Lower lobe of right lung (tissue), 2 donors: ENCODE measurements around the gene S100B. TPM values are rescaled to one million over a fixed set of nuclear protein-coding genes. Genes with fewer than 3 reads are reported as not detected.

Experiments
- ATAC-seq, 2 donors: fragments of 200-7000 bp; cut with Tn5 transposase; one replicate each; pipeline ENCODE4 v1.9.1; 2020 to 2022; ENCODE audit warnings: mild to moderate bottlenecking in 2 of 2, moderate library complexity in 2 of 2
- DNase-seq: peaks from one replicate; pipeline ENCODE4 v3.0.0-alpha.2; 2020
- H3K27ac ChIP-seq: fragments of 200-600 bp; one replicate; pipeline ENCODE4 v1.8.0; 2022
- H3K27me3 ChIP-seq: fragments of 200-600 bp; one replicate; pipeline ENCODE4 v1.8.0; 2022; ENCODE audit warnings: low read depth
- H3K36me3 ChIP-seq: fragments of 200-600 bp; one replicate; pipeline ENCODE4 v1.8.0; 2022; ENCODE audit warnings: mild to moderate bottlenecking
- H3K4me1 ChIP-seq: fragments of 200-600 bp; one replicate; pipeline ENCODE4 v1.8.0; 2022
- H3K4me3 ChIP-seq: fragments of 200-600 bp; one replicate; pipeline ENCODE4 v1.8.0; 2022; ENCODE audit warnings: mild to moderate bottlenecking
- H3K9me3 ChIP-seq: fragments of 200-600 bp; one replicate; pipeline ENCODE4 v1.8.0; 2022
- CTCF ChIP-seq: fragments of 200-600 bp; IDR thresholded peaks from one replicate; pipeline ENCODE4 v1.8.0; 2022; ENCODE audit warnings: antibody characterized with exemption, mild to moderate bottlenecking
- intact Hi-C: fragments of 100-400 bp; cut with DNase I; formaldehyde crosslinking; loops from one replicate; pipeline ENCODE4 v1.11.0; 2022
- total RNA-seq: library from RNA; stranded (reverse); fragmentation: NEBNext Ultra II Directional; extraction: Animal tissue kit (Norgen Biotek cat#: 25700); gene quantifications from one replicate; pipeline ENCODE4 v1.2.1, GENCODE V29; 2021
- donor health status: DM: no; HTN: yes; CAD: no; lungs with severe emphysema.

S100B gene
- total RNA-seq, 1 donor from 2014 or later, result 4.5 TPM

DNA sequence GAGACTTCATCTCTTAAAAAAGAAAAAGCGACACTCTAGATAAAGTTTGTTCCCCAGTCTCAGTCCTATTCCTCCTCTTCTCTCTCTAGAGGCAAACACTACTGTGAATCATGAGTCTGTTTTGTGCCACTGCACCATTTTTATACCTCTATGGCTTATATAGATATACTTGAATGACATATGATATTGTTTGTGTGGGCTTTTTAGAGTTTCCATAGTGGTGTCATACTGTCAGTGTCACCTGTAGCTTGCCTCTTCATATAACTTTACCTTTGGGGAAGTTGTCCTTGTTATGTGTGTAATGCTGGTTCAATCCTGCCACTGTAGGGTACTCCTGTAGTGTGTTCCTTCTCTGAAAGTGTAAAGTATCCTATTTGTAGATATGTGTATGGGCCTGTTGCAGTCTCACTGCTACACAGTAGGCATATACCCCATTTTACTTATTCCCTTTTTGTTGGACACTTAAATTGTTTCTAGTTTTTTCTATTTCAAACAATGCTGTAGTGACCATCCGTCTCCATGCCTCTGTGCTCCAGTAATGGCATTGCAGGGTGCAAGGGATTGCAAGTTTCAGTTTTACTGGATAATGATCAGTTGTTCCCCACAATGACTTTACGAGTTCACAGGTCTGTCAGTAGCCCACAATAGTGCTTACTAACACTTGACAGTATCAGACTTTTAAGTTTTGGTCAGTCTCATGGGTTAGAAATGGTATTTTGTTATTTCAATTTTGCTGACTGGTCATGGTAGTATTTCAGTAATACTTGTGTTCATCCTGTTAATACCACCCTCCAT, 33.3 kb upstream of the S100B start:
- Histone ChIP-seq H3K27ac (peak overlapping the region; percentile 31), H3K4me3 (peak overlapping the region; percentile 9), H3K27me3 (no peaks in the 10 kb centered on the region), H3K4me1 (peaks cover 46% of the 10 kb centered on the region), H3K9me3 (no peaks in the 10 kb centered on the region), H3K36me3 (peaks cover 34% of the 10 kb centered on the region)
- DNase-seq, result no peak
- no peak for ATAC-seq
- intact Hi-C loops, result no loop called here
- TF ChIP-seq CTCF, result no peak

DNA sequence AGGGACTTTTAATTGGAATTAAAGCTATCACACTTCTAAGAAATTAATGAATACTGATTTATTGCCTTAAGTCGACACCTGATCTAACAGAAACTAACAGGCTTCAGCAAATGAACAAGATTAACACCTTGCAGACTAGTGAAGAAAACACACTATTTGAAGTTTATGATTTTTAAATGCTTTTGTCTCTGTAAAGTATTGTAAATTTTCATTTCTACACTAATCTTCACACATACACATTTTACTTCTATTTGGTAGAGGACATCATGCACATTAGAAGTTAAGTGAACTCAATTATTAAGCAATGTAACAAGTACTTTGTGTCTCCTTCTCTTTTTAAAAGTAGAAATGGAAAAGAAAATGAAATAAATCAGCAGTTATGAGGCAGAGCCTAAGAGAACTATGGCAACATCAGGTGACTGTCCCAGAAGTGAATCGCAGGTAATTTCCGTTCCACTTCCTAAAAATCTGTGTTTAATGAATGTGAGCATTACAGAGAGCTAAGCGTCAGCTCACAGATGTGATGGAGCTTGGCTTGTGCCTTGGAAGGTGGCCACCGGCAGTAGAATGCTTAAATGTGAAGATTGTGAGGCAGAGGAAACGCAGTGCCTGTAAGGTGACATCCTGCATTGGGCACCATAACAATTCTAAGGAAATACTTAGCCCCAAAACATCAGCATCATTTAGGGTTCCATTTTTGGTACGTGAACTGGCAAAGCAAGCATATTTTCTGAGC, 31.8 kb upstream of the S100B start:
- peak overlapping the region; percentile 81 for H3K4me3 ChIP-seq
- no peak for ATAC-seq
- intact Hi-C loops, result no loop called here
- peaks cover 20% of the 10 kb centered on the region for H3K36me3 ChIP-seq
- no peak for TF ChIP-seq CTCF
- H3K27me3 ChIP-seq, result no peaks in the 10 kb centered on the region
- no peaks in the 10 kb centered on the region for H3K9me3 ChIP-seq
- H3K4me1 ChIP-seq, result peaks cover 46% of the 10 kb centered on the region
- no peak for DNase-seq
- peak overlapping the region; percentile 99 for H3K27ac ChIP-seq

- DNase-seq, result no peak
- Histone ChIP-seq H3K4me1 (peaks cover 46% of the 10 kb centered on the region), H3K9me3 (no peaks in the 10 kb centered on the region), H3K27ac (peak overlapping the region; percentile 99), H3K36me3 (peaks cover 14% of the 10 kb centered on the region), H3K4me3 (peak overlapping the region; percentile 81), H3K27me3 (no peaks in the 10 kb centered on the region)
- TF ChIP-seq CTCF, result no peak
- intact Hi-C loops, result no loop called here
- no peak for ATAC-seq
Observed at GRCh38 chr21:46636181-46636512, 31.3 kb upstream of the S100B start.

DNA sequence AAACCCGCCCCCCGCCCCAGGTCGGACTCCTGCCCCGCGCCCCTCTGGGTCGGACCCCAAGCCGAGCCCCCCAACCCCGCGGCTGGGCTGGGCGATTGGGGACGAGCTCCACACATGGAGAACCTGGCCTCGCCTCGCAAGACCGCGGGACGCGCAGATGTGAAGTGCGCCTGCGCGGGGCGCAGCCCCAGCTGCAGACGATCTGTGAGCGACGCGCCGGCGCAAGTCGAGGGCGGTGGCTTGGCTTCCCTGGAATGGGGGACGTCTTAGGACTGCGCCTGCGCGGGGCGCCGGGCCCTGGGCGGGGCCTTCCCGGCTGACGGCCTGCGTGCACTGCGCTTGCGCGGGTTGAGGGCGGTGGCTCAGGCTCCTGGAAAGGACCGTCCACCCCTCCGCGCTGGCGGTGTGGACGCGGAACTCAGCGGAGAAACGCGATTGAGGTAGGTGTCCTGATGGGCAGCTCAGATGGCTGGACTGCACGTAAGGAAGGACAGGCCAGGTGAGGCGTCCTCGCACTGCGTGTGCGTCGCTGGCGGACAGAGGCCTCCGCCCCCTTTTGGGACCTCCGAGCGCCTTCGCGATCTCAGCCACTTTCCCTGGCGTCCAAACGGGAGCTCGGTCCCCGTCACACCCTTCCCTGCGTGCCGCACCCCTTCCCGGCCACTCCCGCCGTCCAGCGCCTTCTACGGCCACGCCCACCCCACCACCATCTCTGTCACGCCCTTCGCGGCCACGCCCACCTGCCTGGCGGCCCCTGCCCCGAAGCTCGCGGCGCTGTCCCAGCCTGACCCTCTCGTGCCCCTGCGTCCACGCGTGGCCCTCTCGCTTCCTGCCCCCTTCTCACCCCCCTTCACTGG, 30.7 kb upstream of the S100B start, which contains the start of gene PRMT2:
TSS of gene PRMT2 (plus strand) at position 351 of the 857 bp plus-strand sequence. CDS start 1,278 bp downstream, outside the sequence.
- Histone ChIP-seq H3K36me3 (peaks cover 8% of the 10 kb centered on the region), H3K9me3 (no peaks in the 10 kb centered on the region), H3K27ac (peak within 1 kb of the TSS; percentile 99), H3K27me3 (no peaks in the 10 kb centered on the region), H3K4me1 (peaks cover 46% of the 10 kb centered on the region), H3K4me3 (peak within 1 kb of the TSS; percentile 81)
- ATAC-seq (peak; percentile 98 to 99), DNase-seq (peak; percentile 98)
- intact Hi-C loops, result no loop called here
- no peak for TF ChIP-seq CTCF

DNA sequence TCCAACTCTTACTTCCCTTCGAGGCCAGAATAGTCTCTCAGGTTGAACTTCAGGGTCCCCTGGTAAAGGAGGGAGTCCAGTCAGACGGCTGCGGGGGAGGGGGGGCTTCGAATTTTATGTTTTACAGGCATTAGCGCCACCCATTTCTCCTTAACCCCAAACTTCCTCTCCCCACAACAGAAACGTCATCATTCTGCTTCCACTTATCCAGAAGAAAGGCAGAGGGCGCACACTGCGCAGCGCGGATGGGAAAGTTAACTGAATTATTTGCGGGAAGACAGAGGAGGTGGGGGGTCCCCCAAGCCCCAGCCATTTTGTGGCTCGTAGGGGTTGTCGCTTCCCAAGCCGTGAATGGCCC, 30.1 kb upstream of the S100B start:
- intact Hi-C loops, result no loop called here
- TF ChIP-seq CTCF, result peak; percentile 25
- Histone ChIP-seq H3K4me1 (peaks cover 45% of the 10 kb centered on the region), H3K27ac (peak overlapping the region; percentile 99), H3K4me3 (peak overlapping the region; percentile 81), H3K9me3 (no peaks in the 10 kb centered on the region), H3K36me3 (peaks cover 5% of the 10 kb centered on the region), H3K27me3 (no peaks in the 10 kb centered on the region)
- DNase-seq, result peak; percentile 78
- ATAC-seq, result peak; percentile 69 to 76
